ENCODE measurements around the gene LGALS4.

DNA sequence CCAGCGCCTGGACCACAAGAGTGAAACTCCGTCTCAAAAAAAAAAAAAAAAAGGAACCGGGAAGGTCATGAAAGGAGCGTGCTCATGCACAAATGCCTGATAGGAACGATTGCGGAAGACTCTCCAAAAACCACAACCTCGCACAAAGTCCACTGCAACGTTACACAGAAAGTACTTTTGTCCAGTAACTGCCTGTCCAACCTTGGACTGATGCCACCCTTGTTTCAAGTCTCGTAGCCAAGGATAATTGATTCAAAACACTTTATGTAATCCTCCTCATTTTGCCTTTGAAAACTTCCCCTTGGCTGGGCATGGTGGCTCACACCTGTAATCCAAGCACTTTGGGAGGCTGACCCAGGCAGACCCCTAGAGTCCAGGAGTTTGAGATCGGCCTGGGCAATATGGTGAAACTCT, 53.1 kb downstream of the LGALS4 start:
- TF ChIP-seq CTCF (conservative IDR thresholded peaks at IDR 0.05 in 1 of 2, IDR thresholded peaks at IDR 0.05 in 1 of 2; ENCODE audit: extremely low read depth in 1 of 2, insufficient read depth in 1 of 2, low read depth in 1 of 2, low read length in 2 of 2) (no peak), EZH2 (IDR thresholded peaks at IDR 0.05; ENCODE audit: borderline replicate concordance, low read length) (no peak)
